ENCODE measurements around the gene ZMYM1. TPM values are rescaled to one million over a fixed set of nuclear protein-coding genes. Genes with fewer than 3 reads are reported as not detected.

ZMYM1 gene
- total RNA-seq, result 10 to 100 TPM; 13.4 to 14.3 TPM

- H3K9me3 ChIP-seq, result no peaks in the 10 kb centered on the region
- H3K4me1 ChIP-seq, result no peaks in the 10 kb centered on the region
- TF ChIP-seq CTCF (IDR thresholded peaks at IDR 0.05), result no peak
- peak within 1 kb of the TSS; percentile 67 for H3K4me3 ChIP-seq
- intact Hi-C loops (cut with DNase I), result no loop called here
- H3K9ac ChIP-seq (ENCODE audit: low read depth in 2 of 2, low read length in 2 of 2), result peak within 1 kb of the TSS; percentile 68 to 78
- H3K27ac ChIP-seq, result peak within 1 kb of the TSS; percentile 94
- peak; percentile 90 for DNase-seq
- no peaks in the 10 kb centered on the region for H3K36me3 ChIP-seq
- H3K27me3 ChIP-seq, result no peaks in the 10 kb centered on the region
These were observed at the start of gene ZMYM1 for GRCh38 chr1:35079003-35079930. ZMYM1 (plus strand) TSS chr1:35079385; CDS start chr1:35093988, 14,603 bp downstream.

DNA sequence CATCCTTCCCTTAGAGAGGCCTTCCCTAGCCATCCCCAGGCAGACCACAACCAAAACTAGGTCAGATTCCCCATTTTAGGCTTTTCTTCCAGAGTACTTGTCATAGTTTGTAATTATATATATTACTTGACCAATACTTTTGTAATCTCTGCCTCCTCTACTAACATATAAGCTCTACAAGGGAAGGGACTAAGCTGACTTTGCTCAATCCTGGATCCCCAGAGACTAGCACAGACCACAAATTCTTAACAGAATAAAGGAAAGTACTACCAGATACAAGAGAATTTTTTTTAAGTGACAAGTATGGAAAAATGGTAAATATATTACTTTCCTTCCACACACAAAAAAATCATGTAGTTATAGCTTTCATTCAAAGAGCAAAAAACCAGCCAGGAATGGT, 49.4 kb upstream of the ZMYM1 start:
- H3K36me3 ChIP-seq, result no peaks in the 10 kb centered on the region
- H3K9ac ChIP-seq (ENCODE audit: low read depth in 2 of 2, low read length in 2 of 2), result peak overlapping the region in 1 of 2 donors; percentile 1
- intact Hi-C loops (cut with DNase I), result no loop called here
- H3K27ac ChIP-seq, result no peak overlapping the region
- no peak overlapping the region for H3K4me3 ChIP-seq
- TF ChIP-seq CTCF (IDR thresholded peaks at IDR 0.05), result no peak
- H3K9me3 ChIP-seq, result no peaks in the 10 kb centered on the region
- peaks cover 11% of the 10 kb centered on the region for H3K4me1 ChIP-seq
- DNase-seq, result no peak
- H3K27me3 ChIP-seq, result no peaks in the 10 kb centered on the region

GRCh38 chr1:35030338-35030737, 48.8 kb upstream of the ZMYM1 start:
- peak overlapping the region in 1 of 2 donors; percentile 94 for H3K9ac ChIP-seq (ENCODE audit: low read depth in 2 of 2, low read length in 2 of 2)
- DNase-seq, result no peak
- intact Hi-C loops (cut with DNase I), result no loop called here

GRCh38 chr1:35030756-35031446, 48.3 kb upstream of the ZMYM1 start:
- DNase-seq, result peak; percentile 44
- H3K27me3 ChIP-seq, result no peaks in the 10 kb centered on the region
- peaks cover 11% of the 10 kb centered on the region for H3K4me1 ChIP-seq
- no peaks in the 10 kb centered on the region for H3K36me3 ChIP-seq
- H3K9ac ChIP-seq (ENCODE audit: low read depth in 2 of 2, low read length in 2 of 2), result peak overlapping the region; percentile 78 to 94
- peak overlapping the region; percentile 87 for H3K27ac ChIP-seq
- TF ChIP-seq CTCF (IDR thresholded peaks at IDR 0.05), result no peak
- peak overlapping the region; percentile 61 for H3K4me3 ChIP-seq
- no peaks in the 10 kb centered on the region for H3K9me3 ChIP-seq
- intact Hi-C loops (cut with DNase I), result no loop called here

More at GRCh38 chr1:35030338-35030737, 48.8 kb upstream of the ZMYM1 start:
- Histone ChIP-seq H3K36me3 (no peaks in the 10 kb centered on the region), H3K9me3 (no peaks in the 10 kb centered on the region), H3K4me1 (peaks cover 11% of the 10 kb centered on the region), H3K27me3 (no peaks in the 10 kb centered on the region), H3K27ac (no peak overlapping the region), H3K4me3 (peak overlapping the region; percentile 61)
- no peak for TF ChIP-seq CTCF (IDR thresholded peaks at IDR 0.05)

DNA sequence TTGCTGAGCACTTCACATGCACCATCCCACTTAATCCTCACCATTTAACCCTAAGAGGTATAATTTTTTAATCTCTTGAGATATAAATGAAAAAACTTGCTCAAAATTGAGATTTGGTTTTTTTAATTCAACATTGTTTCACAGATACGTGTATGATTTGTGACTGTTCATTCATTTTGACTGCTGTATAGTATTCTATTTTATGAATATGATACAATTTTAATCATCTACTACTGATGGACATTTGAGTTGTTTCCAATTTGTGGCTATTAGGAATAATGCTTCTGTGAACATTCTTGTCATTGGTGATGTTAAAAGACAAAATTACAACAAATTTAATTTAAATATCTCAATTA, 46.8 kb upstream of the ZMYM1 start:
- no peak for DNase-seq
- Histone ChIP-seq H3K9me3 (no peaks in the 10 kb centered on the region), H3K36me3 (no peaks in the 10 kb centered on the region), H3K27me3 (no peaks in the 10 kb centered on the region), H3K9ac (ENCODE audit: low read depth in 2 of 2, low read length in 2 of 2) (no peak overlapping the region), H3K4me1 (peaks cover 11% of the 10 kb centered on the region), H3K4me3 (peak overlapping the region; percentile 61), H3K27ac (no peak overlapping the region)
- intact Hi-C loops (cut with DNase I), result no loop called here
- TF ChIP-seq CTCF (IDR thresholded peaks at IDR 0.05), result no peak

Measured in colonic mucosa (tissue), 4 donors.